Activated CD4-positive, alpha-beta T cell treated with anti-CD3 and anti-CD28 coated beads, Interleukin-2, amount 10 ng/mL, durations not matched to agents 7 days and 5 days (primary cell): ENCODE data around the gene ASAH2B. TPM values are rescaled to one million over a fixed set of nuclear protein-coding genes. Genes with fewer than 3 reads are reported as not detected.

ENCODE experiments used
- total RNA-seq, 2 experiments: library from RNA; stranded (reverse); gene quantifications; one replicate each; pipeline ENCODE4 v1.2.3, GENCODE V29; 2021

ASAH2B gene
- total RNA-seq, 2 experiments from 2014 or later: 2.3 to 3.3 TPM

Other genes starting within 250 kb of the ASAH2B start
- 10 to 100 TPM; 17.1 to 19.3 TPM for gene SGMS1, start 116.0 kb upstream of the ASAH2B start, total RNA-seq
- gene A1CF, start 145.7 kb downstream of the ASAH2B start, total RNA-seq: not detected